ENCODE measurements around the gene PITPNC1. TPM values are rescaled to one million over a fixed set of nuclear protein-coding genes. Genes with fewer than 3 reads are reported as not detected.

The PITPNC1 gene
- total and polyA plus RNA-seq, 12 donors = 4.9 to 33.0 (median 14.0) TPM

- no peak for DNase-seq
- Histone ChIP-seq H3K4me3 (no peak overlapping the region), H3K9me3 (replicated peaks in 1 of 3) (no peaks in the 10 kb centered on the region), H3K27me3 (no peaks in the 10 kb centered on the region), H3K27ac (no peak overlapping the region), H3K36me3 (replicated peaks in 1 of 2) (no peaks in the 10 kb centered on the region), H3K4me1 (replicated peaks in 1 of 2) (peaks cover 17 to 24% of the 10 kb centered on the region in 2 donors)
- no peak for TF ChIP-seq POLR2A (IDR thresholded peaks at IDR 0.05)
- no peak for TF ChIP-seq CTCF (IDR thresholded peaks at IDR 0.05)
- intact Hi-C loops (cut with DNase I) = no loop called here
- WGBS, 4 donors = 81 to 85% (median 83%) methylated on average over 5 of the region's 5 CpGs
Observed at GRCh38 chr17:67519801-67520251, 142.7 kb downstream of the PITPNC1 start.

GRCh38 chr17:67520252-67520906, 143.3 kb downstream of the PITPNC1 start:
- intact Hi-C loops (cut with DNase I) = no loop called here
- H3K9me3 ChIP-seq (replicated peaks in 1 of 3) = no peaks in the 10 kb centered on the region
- WGBS, 4 donors = 27 to 46% (median 38%) methylated on average over 7 to 13 of the region's 13 CpGs
- H3K4me1 ChIP-seq (replicated peaks in 1 of 2) = peaks cover 11 to 18% of the 10 kb centered on the region in 2 donors
- H3K27ac ChIP-seq = no peak overlapping the region
- no peaks in the 10 kb centered on the region for H3K27me3 ChIP-seq
- no peaks in the 10 kb centered on the region for H3K36me3 ChIP-seq (replicated peaks in 1 of 2)
- peak in 4 of 7 donors; percentile 29 to 60 (median 37) for DNase-seq
- no peak for TF ChIP-seq POLR2A (IDR thresholded peaks at IDR 0.05)
- no peak for TF ChIP-seq CTCF (IDR thresholded peaks at IDR 0.05)
- H3K4me3 ChIP-seq = no peak overlapping the region

- 81 to 88% (median 83%) methylated on average over 10 of the region's 10 CpGs for WGBS, 4 donors
- Histone ChIP-seq H3K4me3 (no peak overlapping the region), H3K36me3 (replicated peaks in 1 of 2) (no peaks in the 10 kb centered on the region), H3K4me1 (replicated peaks in 1 of 2) (peaks cover 4 to 11% of the 10 kb centered on the region in 2 donors), H3K27ac (no peak overlapping the region), H3K27me3 (no peaks in the 10 kb centered on the region), H3K9me3 (replicated peaks in 1 of 3) (no peaks in the 10 kb centered on the region)
- intact Hi-C loops (cut with DNase I) = no loop called here
- TF ChIP-seq CTCF (IDR thresholded peaks at IDR 0.05) = no peak
- DNase-seq = no peak
Observed at GRCh38 chr17:67520916-67521774, 144.1 kb downstream of the PITPNC1 start.

GRCh38 chr17:67521775-67522069, 144.6 kb downstream of the PITPNC1 start:
- H3K27ac ChIP-seq = no peak overlapping the region
- no peaks in the 10 kb centered on the region for H3K36me3 ChIP-seq (replicated peaks in 1 of 2)
- H3K4me1 ChIP-seq (replicated peaks in 1 of 2) = peaks cover 3 to 9% of the 10 kb centered on the region in 2 donors
- 93 to 96% (median 94%) methylated on average over 9 of the region's 9 CpGs for WGBS, 4 donors
- intact Hi-C loops (cut with DNase I) = no loop called here
- H3K27me3 ChIP-seq = no peaks in the 10 kb centered on the region
- no peak for DNase-seq
- no peak overlapping the region for H3K4me3 ChIP-seq
- no peak for TF ChIP-seq POLR2A (IDR thresholded peaks at IDR 0.05)
- no peak for TF ChIP-seq CTCF (IDR thresholded peaks at IDR 0.05)
- no peaks in the 10 kb centered on the region for H3K9me3 ChIP-seq (replicated peaks in 1 of 3)

Measured in adrenal gland (tissue), 12 donors.